ENCODE measurements around the gene APPBP2.
A peak's percentile ranks its signal among the peaks of the same experiment; 100 is the strongest.

APPBP2 gene

DNA sequence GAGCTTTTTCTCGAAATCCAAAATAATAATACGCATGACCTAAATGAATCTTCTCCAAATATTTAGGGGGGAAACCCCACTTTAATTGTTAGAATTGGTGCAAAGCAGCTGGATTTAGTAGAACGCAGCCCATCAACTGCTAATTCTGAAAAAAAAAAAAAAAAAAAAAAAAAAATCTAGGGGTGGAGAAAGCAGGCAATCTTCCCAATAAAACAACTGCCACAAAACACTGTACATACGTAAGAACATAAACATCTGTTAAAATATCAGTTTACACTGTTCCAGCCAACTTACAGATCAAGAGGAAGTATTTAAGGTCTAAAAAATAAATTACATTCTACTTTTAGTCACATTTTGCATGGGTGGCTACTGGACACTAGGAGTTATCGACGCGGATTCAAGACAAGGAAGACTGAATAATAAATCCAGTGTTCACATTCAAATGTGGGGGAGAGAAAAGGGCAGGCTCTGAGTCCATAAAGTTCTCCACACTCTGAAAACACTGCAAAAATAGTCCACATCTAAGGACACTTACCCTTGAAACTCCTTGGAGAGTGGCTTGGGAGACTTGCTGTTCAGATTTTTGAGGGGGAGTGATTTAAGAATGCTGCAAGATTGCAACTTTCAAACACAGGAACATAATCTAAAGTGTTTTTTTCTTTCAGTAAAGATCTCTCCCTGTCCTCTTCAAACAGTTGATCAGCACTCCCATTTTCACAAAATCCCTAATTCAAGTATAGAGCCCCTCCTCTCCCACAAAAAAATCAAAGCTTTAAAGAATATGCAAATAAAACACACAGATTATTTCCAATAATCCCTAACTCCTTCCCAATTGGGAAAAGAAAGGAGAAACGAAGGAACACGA lies 1.3 kb downstream of the APPBP2 start:
- H3K9me3 ChIP-seq (ENCODE audit: control insufficient read depth, insufficient read depth, low read length), result no peaks in the 10 kb centered on the region
- H3K79me2 ChIP-seq (ENCODE audit: control insufficient read depth, low read length), result peaks cover 78% of the 10 kb centered on the region
- H3F3A ChIP-seq (ENCODE audit: control insufficient read depth, insufficient read depth), result no peaks in the 10 kb centered on the region
- peak overlapping the region; percentile 78; the same call in 1 of the 2 replicates for H3K27ac ChIP-seq (ENCODE audit: low read depth, low read length)
- peak overlapping the region; percentile 99 for H3K4me2 ChIP-seq (ENCODE audit: low read length)
- H3K4me1 ChIP-seq (ENCODE audit: control insufficient read depth, low read length), result peaks cover 20% of the 10 kb centered on the region
- no peaks in the 10 kb centered on the region for H3K9me2 ChIP-seq (replicated peaks; ENCODE audit: control insufficient read depth, low read length)
- H3K36me3 ChIP-seq (ENCODE audit: control insufficient read depth, low read length), result peaks cover 32% of the 10 kb centered on the region
- peaks cover 11% of the 10 kb centered on the region for H4K20me1 ChIP-seq (ENCODE audit: control insufficient read depth, insufficient read depth, low read depth, low read length)
- no peaks in the 10 kb centered on the region for H3K27me3 ChIP-seq (ENCODE audit: control insufficient read depth, low read length)
- peak overlapping the region; percentile 96 for H3K4me3 ChIP-seq (ENCODE audit: low read length)
- TF ChIP-seq CTCF (IDR thresholded peaks at IDR 0.05; ENCODE audit: low read depth, low read length, poor library complexity, severe bottlenecking) (no peak), EZH2phosphoT487 (IDR thresholded peaks at IDR 0.05; ENCODE audit: borderline replicate concordance, low read length) (no peak)

DNA sequence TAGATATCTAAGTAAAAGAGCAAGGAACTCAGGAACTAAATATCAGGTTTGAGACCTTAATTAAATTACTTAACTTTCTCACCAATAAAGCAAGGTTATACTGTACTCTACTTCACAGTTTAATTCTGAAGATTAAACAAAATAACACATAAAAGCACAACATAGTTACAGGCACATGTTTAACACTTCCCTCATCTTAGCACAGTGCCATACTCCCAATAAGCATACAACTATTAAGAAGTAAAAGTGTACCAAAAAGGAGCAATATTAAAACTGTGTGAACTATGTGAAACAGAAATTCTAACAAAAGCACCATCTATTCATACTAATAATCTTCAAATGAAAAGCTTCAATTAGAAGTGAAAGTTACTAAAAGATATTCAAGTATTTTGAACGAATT lies 2.2 kb downstream of the APPBP2 start:
- Histone ChIP-seq H3K9me2 (replicated peaks; ENCODE audit: control insufficient read depth, low read length) (no peaks in the 10 kb centered on the region), H3K4me1 (ENCODE audit: control insufficient read depth, low read length) (peaks cover 20% of the 10 kb centered on the region), H3K79me2 (ENCODE audit: control insufficient read depth, low read length) (peaks cover 84% of the 10 kb centered on the region), H4K20me1 (ENCODE audit: control insufficient read depth, insufficient read depth, low read depth, low read length) (peaks cover 11% of the 10 kb centered on the region), H3K4me2 (ENCODE audit: low read length) (peak overlapping the region; percentile 99), H3F3A (ENCODE audit: control insufficient read depth, insufficient read depth) (no peaks in the 10 kb centered on the region), H3K36me3 (ENCODE audit: control insufficient read depth, low read length) (peaks cover 32% of the 10 kb centered on the region), H3K27me3 (ENCODE audit: control insufficient read depth, low read length) (no peaks in the 10 kb centered on the region), H3K4me3 (ENCODE audit: low read length) (peak overlapping the region; percentile 96), H3K27ac (ENCODE audit: low read depth, low read length) (no peak overlapping the region), H3K9me3 (ENCODE audit: control insufficient read depth, insufficient read depth, low read length) (no peaks in the 10 kb centered on the region)
- TF ChIP-seq CTCF (IDR thresholded peaks at IDR 0.05; ENCODE audit: low read depth, low read length, poor library complexity, severe bottlenecking) (no peak), EZH2phosphoT487 (IDR thresholded peaks at IDR 0.05; ENCODE audit: borderline replicate concordance, low read length) (no peak)

- H3F3A ChIP-seq (ENCODE audit: control insufficient read depth, insufficient read depth), result no peaks in the 10 kb centered on the region
- TF ChIP-seq CTCF (IDR thresholded peaks at IDR 0.05; ENCODE audit: low read depth, low read length, poor library complexity, severe bottlenecking), result no peak
- TF ChIP-seq EZH2phosphoT487 (IDR thresholded peaks at IDR 0.05; ENCODE audit: borderline replicate concordance, low read length), result no peak
- H3K4me2 ChIP-seq (ENCODE audit: low read length), result peak overlapping the region; percentile 22; the same call in 1 of the 2 replicates
- H3K9me3 ChIP-seq (ENCODE audit: control insufficient read depth, insufficient read depth, low read length), result no peaks in the 10 kb centered on the region
- H3K27me3 ChIP-seq (ENCODE audit: control insufficient read depth, low read length), result no peaks in the 10 kb centered on the region
- H3K9me2 ChIP-seq (replicated peaks; ENCODE audit: control insufficient read depth, low read length), result no peaks in the 10 kb centered on the region
- H4K20me1 ChIP-seq (ENCODE audit: control insufficient read depth, insufficient read depth, low read depth, low read length), result peaks cover 11% of the 10 kb centered on the region
- H3K79me2 ChIP-seq (ENCODE audit: control insufficient read depth, low read length), result peaks cover 88% of the 10 kb centered on the region
- H3K36me3 ChIP-seq (ENCODE audit: control insufficient read depth, low read length), result peaks cover 27% of the 10 kb centered on the region
- H3K27ac ChIP-seq (ENCODE audit: low read depth, low read length), result no peak overlapping the region
- no peak overlapping the region for H3K4me3 ChIP-seq (ENCODE audit: low read length)
- peaks cover 20% of the 10 kb centered on the region for H3K4me1 ChIP-seq (ENCODE audit: control insufficient read depth, low read length)
Observed at GRCh38 chr17:60522889-60523626, 3.0 kb downstream of the APPBP2 start.
